Measurements from ENCODE around the gene UBXN10. TPM values are rescaled to one million over a fixed set of nuclear protein-coding genes. Genes with fewer than 3 reads are reported as not detected.

UBXN10 gene
- total RNA-seq, 1 donor from 2014 or later = 5.0 TPM

DNA sequence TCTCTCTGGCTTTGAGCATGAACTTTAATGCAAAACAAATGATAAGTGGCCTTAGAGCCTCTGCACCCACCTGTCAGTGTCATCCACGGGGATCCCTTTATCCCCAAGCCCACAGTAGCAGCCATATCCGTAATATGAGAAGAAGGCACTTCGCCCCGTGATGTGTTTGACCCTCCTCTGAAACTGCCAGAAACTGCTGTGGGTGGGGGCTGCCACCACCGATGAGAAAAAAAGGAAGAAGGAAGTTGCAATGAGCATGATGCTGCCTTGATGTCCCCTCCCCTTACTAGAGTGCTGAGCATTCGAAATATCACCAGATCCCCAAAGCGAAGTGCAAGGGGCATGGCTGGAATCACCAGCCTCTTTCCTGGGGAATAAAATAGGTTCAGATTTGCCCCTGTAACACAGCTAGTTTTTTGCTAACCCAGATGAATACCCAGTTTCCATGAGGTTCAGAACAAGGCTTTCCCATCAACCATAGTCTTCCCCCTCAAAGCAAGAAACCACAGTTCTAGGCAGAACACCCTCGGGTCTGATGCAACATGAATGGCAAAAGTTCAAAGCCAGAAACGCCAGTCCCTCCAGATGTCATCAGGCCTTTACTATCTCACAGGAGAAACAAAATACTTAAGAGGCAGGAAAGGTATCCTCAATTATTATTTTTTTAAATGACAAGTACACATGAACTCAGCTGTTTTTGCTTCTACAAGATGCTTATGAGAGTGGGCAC is 10.8 kb upstream of the UBXN10 start:
- peaks cover 3% of the 10 kb centered on the region for H3K4me1 Mint-ChIP-seq (ENCODE audit: unreplicated experiment)
- TF ChIP-seq, protein P1, sequence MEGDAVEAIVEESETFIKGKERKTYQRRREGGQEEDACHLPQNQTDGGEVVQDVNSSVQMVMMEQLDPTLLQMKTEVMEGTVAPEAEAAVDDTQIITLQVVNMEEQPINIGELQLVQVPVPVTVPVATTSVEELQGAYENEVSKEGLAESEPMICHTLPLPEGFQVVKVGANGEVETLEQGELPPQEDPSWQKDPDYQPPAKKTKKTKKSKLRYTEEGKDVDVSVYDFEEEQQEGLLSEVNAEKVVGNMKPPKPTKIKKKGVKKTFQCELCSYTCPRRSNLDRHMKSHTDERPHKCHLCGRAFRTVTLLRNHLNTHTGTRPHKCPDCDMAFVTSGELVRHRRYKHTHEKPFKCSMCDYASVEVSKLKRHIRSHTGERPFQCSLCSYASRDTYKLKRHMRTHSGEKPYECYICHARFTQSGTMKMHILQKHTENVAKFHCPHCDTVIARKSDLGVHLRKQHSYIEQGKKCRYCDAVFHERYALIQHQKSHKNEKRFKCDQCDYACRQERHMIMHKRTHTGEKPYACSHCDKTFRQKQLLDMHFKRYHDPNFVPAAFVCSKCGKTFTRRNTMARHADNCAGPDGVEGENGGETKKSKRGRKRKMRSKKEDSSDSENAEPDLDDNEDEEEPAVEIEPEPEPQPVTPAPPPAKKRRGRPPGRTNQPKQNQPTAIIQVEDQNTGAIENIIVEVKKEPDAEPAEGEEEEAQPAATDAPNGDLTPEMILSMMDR (conservative IDR thresholded peaks at IDR 0.05) = no peak
- peaks cover 2% of the 10 kb centered on the region for H3K36me3 Mint-ChIP-seq
- H3K27ac Mint-ChIP-seq = no peak overlapping the region
- H3K9me3 Mint-ChIP-seq = peaks cover 4% of the 10 kb centered on the region
- no peak for DNase-seq (ENCODE audit: extremely low spot score, unreplicated experiment)
- no peak overlapping the region for H3K4me3 Mint-ChIP-seq
- H3K27me3 Mint-ChIP-seq = peaks cover 22% of the 10 kb centered on the region

DNA sequence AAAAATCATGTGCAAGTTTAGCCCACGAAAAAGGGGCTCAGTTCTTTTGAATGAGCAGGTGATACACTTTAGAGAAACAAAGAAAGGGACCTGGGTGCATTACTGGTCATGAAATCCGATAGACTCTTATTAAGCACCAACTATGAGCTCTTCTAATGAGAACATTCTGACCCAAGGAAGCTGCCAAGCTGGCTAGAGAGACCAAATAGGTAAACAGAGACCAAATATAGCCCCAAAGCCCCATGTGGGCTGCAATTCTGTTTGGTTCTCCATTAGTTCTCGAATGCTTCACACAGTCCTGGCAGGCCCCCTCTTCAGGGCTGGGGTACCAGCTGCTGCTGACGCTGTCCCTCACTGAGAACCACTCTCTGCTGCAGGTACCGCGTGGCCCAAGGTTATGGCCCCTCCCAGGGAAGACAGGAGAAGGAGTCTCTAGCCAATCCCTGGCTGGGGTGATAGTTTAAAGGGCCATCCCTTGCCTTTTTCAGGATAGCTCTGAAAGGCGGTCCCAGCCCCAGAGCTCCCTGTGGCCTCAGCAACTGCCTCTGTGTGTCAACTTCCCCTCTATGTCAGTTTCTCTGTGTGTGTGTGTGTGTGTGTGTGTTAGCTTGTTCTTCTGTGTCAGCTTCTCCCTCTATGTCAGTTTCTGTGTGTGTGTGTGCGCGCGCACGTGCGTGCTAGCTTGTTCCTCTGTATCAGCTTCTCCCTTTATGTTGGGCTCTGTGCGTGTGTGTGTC is 7.1 kb upstream of the UBXN10 start:
- peaks cover 3% of the 10 kb centered on the region for H3K36me3 Mint-ChIP-seq
- H3K27me3 Mint-ChIP-seq = peaks cover 23% of the 10 kb centered on the region
- TF ChIP-seq, protein P1 (conservative IDR thresholded peaks at IDR 0.05) = no peak
- peak overlapping the region; percentile 88 for H3K27ac Mint-ChIP-seq
- DNase-seq (ENCODE audit: extremely low spot score, unreplicated experiment) = no peak
- no peak overlapping the region for H3K4me3 Mint-ChIP-seq
- peaks cover 6% of the 10 kb centered on the region for H3K9me3 Mint-ChIP-seq
- peaks cover 18% of the 10 kb centered on the region for H3K4me1 Mint-ChIP-seq (ENCODE audit: unreplicated experiment)

DNA sequence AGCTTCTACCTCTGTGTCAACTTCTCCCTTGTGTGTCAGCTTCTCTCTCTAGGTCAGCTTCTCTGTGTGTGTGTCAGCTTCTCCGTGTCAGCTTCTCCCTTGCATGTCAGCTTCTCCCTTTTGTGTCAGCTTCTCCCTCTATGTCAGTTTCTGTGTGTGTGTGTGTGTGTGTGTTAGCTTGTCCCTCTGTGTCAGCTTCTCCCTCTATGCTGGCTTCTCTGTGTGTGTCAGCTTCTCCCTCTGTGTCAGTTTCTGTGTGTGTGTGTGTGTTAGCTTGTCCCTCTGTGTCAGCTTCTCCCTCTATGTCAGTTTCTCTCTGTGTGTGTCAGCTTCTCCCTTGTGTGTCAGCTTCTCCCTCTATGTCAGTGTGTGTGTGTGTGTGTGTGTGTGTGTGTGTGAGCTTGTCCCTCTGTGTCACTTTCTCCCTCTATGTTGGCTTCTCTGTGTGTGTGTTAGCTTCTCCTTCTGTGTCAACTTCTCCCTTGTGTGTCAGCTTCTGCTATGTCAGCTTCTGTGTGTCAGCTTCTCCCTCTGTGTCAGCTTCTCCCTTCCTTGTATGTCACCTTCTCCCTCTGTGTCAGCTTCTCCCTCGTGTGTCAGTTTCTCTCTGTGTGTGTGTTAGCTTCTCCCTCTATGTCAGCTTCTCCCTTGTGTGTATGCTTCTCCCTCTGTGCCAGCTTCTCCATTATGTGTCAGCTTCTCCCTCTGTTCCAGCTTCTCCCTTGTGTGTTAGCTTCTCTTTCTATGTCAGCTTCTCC is 6.3 kb upstream of the UBXN10 start:
- TF ChIP-seq, protein P1 (conservative IDR thresholded peaks at IDR 0.05) = no peak
- Mint-ChIP-seq H3K9me3 (peaks cover 6% of the 10 kb centered on the region), H3K27me3 (peaks cover 26% of the 10 kb centered on the region), H3K4me1 (ENCODE audit: unreplicated experiment) (peaks cover 21% of the 10 kb centered on the region), H3K27ac (peak overlapping the region; percentile 88), H3K4me3 (no peak overlapping the region), H3K36me3 (peaks cover 3% of the 10 kb centered on the region)
- no peak for DNase-seq (ENCODE audit: extremely low spot score, unreplicated experiment)

DNA sequence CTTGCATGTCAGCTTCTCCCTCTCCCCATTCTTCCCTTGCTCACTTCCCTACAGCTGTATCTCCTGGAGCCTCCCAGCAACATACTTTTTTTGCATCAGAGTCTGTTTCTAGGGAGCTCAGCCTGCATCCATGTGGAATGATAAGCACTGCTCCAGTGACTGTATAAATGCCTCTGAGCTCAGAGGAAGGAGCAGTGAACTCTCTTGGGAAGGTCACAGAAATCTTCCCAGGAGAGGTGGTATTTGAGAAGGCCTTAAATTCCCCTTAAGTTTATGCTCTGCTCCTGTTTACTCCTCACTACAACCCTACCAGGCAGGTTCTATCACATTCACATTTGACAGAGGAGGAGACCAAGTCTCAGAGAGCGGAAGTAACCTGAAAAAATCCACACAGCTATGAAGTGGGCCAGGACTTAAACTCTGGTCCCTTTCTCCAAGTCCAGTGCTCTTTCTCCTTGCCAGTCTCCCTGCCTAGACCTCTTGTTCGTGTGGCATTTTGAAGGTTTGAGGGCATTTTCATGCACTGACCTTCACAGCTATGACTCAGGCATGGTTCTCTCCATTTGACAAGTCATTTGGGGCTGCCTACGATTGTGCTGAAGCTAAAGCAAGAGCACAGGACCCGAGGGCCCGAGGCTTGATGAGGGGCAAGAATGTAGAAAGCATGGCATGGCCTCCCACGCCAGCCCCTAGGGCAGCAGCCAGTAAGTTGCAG is 5.6 kb upstream of the UBXN10 start:
- peaks cover 27% of the 10 kb centered on the region for H3K27me3 Mint-ChIP-seq

More for the DNA sequence above, 5.6 kb upstream of the UBXN10 start:
- H3K4me3 Mint-ChIP-seq = peak overlapping the region; percentile 15
- H3K9me3 Mint-ChIP-seq = peaks cover 6% of the 10 kb centered on the region
- peaks cover 22% of the 10 kb centered on the region for H3K4me1 Mint-ChIP-seq (ENCODE audit: unreplicated experiment)
- H3K27ac Mint-ChIP-seq = peak overlapping the region; percentile 88
- DNase-seq (ENCODE audit: extremely low spot score, unreplicated experiment) = no peak
- TF ChIP-seq, protein P1 (conservative IDR thresholded peaks at IDR 0.05) = no peak
- peaks cover 3% of the 10 kb centered on the region for H3K36me3 Mint-ChIP-seq

Data from type B pancreatic cell (in vitro differentiated cells).